ENCODE measurements around the gene PDCD11.

PDCD11 gene

GRCh38 chr10:103450201-103450695, 53.8 kb downstream of the PDCD11 start:
- no peak for DNase-seq

- peak; percentile 56 for DNase-seq
Observed at GRCh38 chr10:103451091-103451813, 54.8 kb downstream of the PDCD11 start.

GRCh38 chr10:103451831-103452505, 55.5 kb downstream of the PDCD11 start, which contains the start of gene CALHM2:
TSS of gene CALHM2 (minus strand) at chr10:103452370. CDS start at chr10:103449941, 2,429 bp downstream.
- DNase-seq, result peak; percentile 69

GRCh38 chr10:103452506-103453230, 56.2 kb downstream of the PDCD11 start:
- no peak for DNase-seq

GRCh38 chr10:103454026-103454425, 57.6 kb downstream of the PDCD11 start:
- DNase-seq, result no peak

GRCh38 chr10:103455235-103455634, 58.8 kb downstream of the PDCD11 start:
- DNase-seq, result no peak

- no peak for DNase-seq
Observed at GRCh38 chr10:103456074-103456660, 59.7 kb downstream of the PDCD11 start.

- DNase-seq, result no peak
Observed at GRCh38 chr10:103457176-103457712, 60.8 kb downstream of the PDCD11 start.

- DNase-seq, result no peak
Observed at GRCh38 chr10:103457896-103458583, 61.6 kb downstream of the PDCD11 start.

GRCh38 chr10:103458720-103459119, 62.3 kb downstream of the PDCD11 start, which contains the start of gene CALHM1:
TSS of gene CALHM1 (minus strand) at chr10:103458900. CDS start at chr10:103458751, 149 bp downstream.
- DNase-seq, result no peak

- DNase-seq, result no peak
Observed at GRCh38 chr10:103459615-103460014, 63.2 kb downstream of the PDCD11 start.

- no peak for DNase-seq
Observed at GRCh38 chr10:103463499-103463898, 67.1 kb downstream of the PDCD11 start.

GRCh38 chr10:103465411-103466179, 69.2 kb downstream of the PDCD11 start:
- no peak for DNase-seq

- no peak for DNase-seq
Observed at GRCh38 chr10:103466734-103467133, 70.3 kb downstream of the PDCD11 start.

GRCh38 chr10:103467406-103467805, 71.0 kb downstream of the PDCD11 start:
- no peak for DNase-seq

GRCh38 chr10:103469201-103469600, 72.8 kb downstream of the PDCD11 start:
- no peak for DNase-seq

- DNase-seq, result peak; percentile 65
Observed at GRCh38 chr10:103470761-103471653, 74.6 kb downstream of the PDCD11 start.

- DNase-seq, result no peak
Observed at GRCh38 chr10:103472005-103472404, 75.6 kb downstream of the PDCD11 start.

- DNase-seq, result no peak
Observed at GRCh38 chr10:103473261-103473671, 76.8 kb downstream of the PDCD11 start.

- no peak for DNase-seq
Observed at GRCh38 chr10:103474077-103474476, 77.7 kb downstream of the PDCD11 start.

Measured in activated T-cell treated with anti-CD3 and anti-CD28 coated beads, Interleukin-2, amount 50 U/mL, for 1 hour (primary cell).